ENCODE data around the gene RYR1.

RYR1 gene

DNA sequence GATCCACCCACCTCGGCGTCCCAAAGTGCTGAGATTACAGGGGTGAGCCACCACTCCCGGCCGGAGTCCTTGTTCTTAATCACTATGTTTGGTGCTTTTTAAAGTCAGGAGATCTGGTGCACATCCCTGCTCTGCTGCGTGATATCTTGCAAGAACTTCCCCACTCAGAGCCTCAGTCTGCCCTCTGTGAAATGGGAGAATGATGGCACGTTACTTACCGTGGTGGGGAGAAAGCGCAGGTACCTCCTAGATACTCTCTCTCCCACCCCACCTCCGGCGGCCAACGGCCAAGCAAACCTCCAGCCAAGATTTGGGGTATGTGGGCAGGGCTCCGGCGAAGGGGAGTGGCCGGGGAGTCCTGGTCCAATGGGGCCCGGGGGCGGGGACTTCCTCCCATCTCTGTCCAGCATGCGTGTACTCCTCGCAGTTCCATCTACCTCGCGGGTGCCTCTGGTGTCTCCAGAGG lies at the start of gene RYR1:
Gene RYR1, plus strand, starts transcription at position 424 of the 466 bp plus-strand sequence. CDS start 139 bp downstream, outside the sequence.
- DNase-seq (ENCODE audit: low read depth in 2 of 2) = peak; percentile 16 to 56

DNA sequence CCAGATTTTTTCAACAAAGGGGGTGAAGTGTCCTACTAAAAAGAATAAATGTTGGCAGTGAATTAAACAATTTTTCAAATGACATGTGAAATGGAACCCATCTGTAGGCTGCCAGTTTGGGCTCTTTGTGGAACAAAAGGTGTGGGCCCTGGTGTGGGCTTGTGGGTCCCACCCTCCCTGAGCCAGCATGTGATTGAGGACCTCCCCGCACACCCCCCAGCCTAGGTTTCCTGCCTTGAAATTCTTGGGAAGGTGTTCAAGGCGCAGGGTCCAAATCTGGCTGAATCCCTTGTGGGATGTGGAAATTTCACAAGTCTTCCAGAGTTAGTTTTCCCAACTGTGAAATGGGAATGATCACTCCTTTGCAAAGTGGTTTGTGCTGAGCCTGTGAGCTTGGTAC lies 49.7 kb upstream of the RYR1 start:
- DNase-seq (ENCODE audit: low read depth in 2 of 2) = no peak

DNA sequence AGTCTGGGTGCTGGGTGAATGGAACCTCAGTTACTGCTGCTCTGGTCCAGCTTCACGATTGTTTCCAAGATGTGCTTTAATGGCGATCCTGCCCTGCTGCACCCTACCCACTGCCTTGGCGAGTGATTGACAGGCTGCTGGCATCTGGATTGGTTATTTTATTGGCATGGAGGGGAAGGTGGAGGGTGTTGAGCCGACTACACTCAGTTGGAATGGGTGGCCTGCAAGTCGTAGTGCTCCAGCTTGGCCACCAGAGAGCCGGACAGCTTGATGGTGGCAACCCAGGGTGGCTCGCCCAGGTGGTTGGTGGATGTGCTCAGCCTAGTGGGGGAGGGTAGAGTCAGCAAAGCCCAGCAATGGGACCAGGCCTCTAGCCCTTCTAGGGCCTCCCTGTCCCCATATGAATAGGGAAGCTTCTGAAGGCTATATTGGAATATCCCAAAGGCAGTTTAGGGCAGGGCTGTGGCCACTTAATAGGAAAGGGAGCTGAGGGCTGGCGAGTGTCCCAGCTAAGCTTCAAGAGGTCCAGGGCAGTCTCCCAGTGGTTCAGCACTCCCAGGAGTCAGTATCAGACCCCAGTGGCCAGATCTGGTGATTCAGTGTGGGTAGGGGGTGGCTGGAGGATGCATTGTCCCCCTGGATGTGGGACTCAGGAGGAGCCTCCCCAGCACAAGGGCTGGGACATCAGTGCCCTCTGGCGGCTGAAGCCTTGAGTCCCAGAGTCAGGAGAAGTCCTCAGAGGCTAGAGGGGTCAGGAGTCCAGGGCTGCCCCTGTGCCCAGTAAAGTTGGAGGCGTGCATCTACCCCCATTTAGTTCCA lies 49.1 kb upstream of the RYR1 start:
- DNase-seq (ENCODE audit: low read depth in 2 of 2) = no peak

DNA sequence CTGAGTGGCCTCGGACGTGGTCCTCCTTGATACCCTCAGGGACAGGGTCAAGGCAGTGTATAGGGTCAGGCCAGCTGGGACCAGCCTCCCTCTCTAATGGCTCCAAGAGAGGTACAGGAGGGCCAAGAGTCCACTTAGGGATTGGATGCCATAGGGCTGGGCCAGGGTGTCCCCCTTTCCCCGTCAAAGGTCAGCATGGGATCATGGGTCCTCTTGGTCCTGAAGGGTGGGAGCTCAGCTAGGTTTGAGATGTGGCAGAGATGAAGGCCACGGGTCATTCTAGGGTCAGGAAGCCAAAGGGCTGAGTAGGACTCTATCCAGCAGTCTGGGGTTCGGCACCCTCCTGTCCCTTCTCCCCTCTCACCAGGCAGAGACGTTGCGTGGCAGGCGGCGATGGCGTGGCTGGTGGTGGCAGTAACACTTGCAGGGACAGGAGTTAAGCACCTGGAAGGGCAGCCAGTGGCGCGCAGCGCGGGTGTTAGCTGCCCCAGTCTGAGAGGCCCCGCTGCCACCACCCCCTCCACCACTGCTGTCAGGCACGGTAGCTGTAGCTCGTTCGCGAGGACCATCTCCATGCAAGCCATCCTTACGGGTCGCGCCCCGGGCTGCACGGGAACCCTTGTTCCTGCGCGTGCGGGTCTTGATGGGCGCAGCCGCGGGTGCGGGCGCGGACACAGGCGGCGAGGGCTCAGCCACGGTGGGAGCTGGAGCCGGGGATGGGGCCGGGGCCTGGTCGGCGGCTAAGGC lies 48.3 kb upstream of the RYR1 start:
- DNase-seq (ENCODE audit: low read depth in 2 of 2) = no peak

DNA sequence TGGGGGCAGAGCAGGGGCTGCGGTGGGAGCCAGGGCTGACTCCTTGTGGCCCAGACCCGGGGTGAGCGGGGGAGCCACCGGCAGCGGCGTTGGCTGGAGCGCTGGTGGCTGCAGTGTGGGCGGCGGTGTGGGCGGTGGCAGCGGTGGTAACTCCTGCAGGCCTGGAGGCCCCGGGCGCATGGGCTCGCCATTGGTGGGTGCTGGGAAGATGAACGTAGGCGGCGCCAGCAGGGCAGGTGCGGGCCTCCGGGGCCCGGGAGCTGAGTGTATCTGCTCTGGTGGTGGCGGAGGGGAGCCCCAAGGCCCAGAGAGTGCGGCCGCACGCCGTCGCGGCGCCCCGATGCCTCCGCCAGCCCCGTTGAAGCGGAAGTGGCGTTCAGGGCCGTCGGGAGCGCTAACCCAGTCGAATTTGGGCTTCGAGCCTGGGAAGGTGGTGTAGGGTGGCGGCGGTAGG lies 47.7 kb upstream of the RYR1 start:
- DNase-seq (ENCODE audit: low read depth in 2 of 2) = no peak

DNA sequence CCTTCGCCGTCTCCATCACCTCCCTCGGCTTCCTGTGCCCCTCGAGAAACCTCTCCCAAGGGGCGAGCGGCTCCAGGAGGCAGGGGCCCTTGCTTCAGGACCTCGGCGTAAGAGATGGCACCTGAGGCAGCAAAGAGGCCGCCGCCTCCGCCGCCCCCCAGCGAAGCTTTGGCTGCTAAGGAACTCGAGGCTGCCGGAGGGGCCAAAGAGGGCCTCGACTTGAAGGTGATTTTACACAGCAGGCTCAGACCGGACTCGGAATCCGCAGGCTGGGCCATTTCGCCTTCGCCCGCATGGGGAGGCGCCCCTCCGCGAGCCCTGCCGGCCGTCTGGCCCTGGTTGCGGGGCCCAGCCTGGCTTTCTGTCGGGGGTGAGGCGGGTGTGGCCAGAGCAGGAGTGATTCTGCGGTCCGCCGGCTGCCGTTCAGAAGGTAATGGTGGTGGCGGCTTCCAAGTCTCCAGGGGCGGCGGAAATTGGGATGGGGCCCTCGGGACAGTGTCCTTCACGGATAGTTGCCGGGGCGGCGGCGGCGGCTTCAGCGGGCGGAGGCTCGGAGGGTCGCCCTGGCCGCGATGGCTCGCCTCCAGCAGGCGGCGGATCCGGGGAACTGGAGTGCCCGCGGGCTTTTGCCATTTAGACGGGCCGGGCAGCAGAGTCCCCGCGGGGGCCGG lies 47.1 kb upstream of the RYR1 start:
- DNase-seq (ENCODE audit: low read depth in 2 of 2) = no peak

DNA sequence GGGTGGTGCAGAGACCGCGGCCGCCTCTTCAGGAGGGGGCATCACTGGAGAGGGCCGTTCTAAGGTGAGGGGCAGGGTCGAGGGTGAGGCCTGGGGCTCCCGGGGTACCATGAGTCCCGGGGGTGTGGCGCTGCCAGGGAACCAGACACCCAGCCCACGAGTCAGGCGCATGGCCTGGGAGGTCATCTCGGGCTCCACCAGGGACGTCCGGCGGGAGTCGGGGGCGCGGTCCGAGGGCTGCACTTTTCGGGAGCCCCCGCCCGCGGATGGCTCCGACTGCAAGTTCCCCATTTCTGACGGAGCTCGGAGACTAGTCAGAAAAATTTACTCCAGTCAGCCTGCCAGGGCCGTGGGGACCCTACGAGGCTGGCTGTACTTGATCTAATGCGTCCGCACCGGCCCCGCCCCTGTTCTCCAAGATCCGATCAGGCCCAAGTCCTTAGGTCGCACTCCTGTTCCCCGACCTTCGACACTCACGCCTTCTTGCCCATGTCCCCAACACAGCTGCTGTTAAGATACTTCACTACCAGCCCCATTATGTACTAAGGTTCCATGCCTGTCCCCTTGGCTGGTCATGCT lies 46.4 kb upstream of the RYR1 start:
- no peak for DNase-seq (ENCODE audit: low read depth in 2 of 2)

DNA sequence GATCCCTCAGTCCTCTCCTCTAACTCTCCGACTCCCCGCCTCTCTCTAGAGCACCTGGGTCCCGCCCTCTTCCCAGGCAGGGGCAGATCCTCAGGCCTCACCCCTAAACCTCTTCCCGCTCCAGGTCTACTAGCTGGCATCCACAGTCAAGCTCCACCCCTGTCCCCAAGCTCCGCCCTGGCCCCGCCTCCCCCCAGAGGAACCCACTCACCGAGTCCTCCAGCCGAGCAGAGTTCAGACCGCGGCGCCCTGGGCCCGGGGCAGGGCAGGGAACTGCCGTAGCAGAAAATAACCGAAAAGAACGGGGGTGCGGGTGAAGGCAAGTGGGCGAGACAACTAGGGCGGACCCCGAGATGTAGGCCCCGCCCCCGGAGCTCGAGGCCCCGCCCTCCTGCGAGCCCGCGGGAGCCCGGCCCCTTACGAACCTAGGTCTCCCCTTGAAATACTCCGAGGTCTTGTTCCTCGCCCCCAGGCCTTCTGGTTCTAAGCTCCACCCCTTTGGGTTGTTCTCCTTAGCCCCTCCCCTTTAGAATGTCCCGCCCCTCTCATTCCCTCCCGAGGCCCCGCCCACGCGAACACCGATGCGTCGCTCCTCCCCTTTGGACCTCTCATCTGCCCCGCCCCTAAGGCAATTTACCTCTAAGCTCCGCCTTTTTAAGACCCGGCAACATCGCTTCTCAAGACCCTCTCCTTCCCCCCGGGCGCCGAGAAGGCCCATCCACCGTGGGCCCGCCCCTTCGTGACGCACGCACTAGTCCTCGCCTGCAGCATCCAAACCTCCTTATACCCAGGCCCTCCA lies 45.7 kb upstream of the RYR1 start, which contains the start of gene GGN:
Gene GGN, minus strand, starts transcription at position 485 of the 799 bp plus-strand sequence. CDS start 773 bp downstream, outside the sequence.
- DNase-seq (ENCODE audit: low read depth in 2 of 2) = peak; percentile 71 to 73

DNA sequence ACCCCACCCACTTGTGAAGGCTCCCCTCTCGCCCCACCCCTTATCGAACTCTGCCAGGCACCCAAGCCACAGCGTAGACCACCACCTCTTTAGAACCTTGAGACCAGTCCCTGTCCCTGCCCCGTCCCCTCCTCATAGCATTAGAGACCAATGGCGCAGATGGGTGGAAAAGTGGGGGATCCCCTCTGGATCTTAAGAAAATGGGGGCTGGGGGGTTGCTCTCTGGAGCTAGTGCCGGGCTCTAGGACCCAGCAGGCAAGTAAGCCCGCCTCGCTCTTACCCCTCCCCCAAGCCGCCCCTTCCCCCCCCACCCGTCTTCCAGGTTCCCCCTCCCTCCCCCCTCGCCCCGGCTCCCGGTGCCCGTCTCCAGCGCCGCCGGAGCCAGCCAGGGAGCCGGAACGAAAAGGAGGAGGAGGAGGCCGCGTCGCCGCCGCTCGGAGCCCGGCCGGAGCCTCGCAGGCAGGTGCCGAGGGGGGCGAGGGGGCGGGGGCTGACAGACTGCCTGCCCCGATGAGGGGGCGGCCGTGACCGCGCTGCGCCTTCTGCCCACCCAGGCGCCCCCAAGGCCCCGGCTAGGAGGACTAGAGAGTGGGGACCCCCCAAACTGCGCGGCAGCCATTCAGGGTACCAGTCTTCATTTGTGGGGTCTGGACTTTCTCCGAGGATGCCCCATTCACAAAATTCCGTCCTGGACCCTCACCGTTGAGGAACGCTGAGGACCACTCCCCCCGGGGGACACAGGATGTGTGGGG lies 45.0 kb upstream of the RYR1 start, which contains the start of gene SPRED3:
Gene SPRED3, plus strand, starts transcription at position 349 of the 752 bp plus-strand sequence. CDS start 1,606 bp downstream, outside the sequence.
- DNase-seq (ENCODE audit: low read depth in 2 of 2) = no peak

DNA sequence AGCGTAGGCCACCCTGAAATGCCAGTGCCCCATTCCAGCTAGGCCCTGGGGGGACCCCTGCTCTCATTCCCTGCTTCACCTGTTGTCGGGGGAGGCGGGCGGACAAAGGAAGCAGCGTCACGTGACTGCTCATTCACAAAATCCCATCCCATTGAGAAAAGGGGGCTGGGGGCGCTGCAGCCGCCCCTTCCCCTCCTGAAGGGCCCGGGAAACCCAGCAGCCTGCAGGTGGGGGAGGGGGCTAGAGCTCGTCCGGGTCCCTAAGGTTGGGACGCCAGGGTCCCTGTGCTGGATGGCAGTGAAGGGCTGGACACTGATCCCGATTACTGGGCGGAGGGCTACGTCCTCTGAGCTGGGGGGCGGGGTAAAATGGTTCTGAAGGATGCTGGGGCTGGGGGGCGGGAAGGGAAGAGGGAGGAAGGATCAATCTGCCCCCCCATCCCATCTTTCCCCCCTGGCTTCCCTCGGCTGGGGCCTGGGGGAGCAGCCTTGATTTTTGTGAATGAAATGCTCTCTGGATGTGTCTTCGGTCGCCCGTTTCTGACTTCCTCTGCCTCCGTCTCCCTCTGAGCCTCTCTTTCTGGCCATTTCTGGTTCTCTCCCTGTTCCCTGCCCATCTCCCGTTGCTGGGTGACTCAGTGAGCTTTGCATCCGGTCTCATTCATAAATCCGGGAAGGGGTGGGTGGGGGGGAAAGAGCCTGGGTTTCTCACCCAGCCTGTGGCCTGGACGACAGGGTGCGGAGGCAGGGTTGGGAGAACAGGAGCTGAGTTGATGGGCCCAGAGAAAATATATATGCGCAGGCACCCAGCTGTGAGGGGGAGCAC lies 44.2 kb upstream of the RYR1 start:
- no peak for DNase-seq (ENCODE audit: low read depth in 2 of 2)

DNA sequence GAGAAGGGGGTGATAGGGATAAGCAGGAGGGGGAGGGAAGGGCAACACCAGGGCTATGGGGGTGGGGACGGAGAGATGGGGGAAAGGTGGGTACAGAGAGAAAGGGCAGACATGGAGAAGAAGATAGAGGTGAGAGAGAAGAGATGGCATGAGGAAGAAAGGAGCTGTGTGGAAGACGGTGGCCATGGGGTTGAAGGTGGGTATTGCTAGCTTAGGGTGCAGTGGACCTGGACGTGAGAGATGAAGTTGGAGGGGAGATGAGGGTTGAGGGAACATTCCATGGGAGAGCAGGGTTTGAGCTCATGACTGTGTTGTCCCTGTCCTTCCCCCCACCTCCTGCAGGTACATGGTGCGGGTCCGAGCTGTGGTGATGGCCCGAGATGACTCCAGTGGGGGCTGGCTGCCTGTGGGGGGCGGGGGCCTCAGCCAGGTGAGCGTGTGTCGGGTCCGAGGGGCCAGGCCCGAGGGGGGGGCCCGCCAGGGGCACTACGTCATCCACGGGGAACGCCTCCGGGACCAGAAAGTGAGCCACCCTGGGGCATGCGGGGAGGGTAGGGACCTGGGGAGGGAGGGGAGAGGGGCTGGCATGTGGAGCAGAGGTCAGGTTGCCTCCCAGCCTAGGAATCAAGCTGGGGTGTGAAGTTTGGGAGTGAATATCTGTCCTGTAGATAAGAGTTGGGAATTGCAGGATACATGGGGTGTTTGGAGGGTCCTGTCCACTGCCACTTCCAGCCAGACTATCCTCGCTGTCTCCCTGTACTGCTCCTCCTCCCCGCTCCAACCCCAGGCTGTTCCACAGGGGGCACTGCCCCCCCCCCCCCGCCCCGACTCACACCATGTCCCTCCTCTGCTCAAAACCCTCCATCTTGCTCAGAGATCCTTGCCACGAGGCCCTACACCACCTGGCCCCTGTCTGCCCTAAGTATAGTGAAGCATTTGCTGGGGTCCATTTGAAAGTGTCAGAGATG lies 43.2 kb upstream of the RYR1 start:
- no peak for DNase-seq (ENCODE audit: low read depth in 2 of 2)

DNA sequence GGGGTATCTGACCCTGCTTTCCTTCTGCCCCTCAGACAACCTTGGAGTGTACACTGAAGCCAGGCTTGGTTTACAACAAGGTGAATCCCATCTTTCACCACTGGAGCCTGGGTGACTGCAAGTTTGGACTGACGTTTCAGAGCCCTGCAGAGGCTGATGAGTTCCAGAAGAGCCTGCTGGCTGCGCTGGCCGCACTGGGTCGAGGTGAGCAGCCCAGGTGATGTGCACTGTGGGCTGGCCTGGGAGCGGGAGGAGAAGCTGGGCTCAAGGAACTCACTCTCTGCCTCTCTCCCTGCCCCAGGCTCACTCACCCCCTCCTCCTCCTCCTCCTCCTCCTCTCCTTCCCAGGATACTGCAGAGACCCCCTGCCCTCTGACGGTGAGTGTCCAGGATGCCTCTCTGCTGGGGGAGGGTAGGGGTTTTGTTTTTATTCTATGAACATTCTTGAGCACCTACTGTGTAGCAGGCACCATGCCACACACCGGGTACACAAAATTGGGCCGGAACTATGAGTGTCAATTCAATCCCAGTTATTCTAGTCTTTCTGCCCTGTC lies 41.5 kb upstream of the RYR1 start:
- DNase-seq (ENCODE audit: low read depth in 2 of 2) = no peak

DNA sequence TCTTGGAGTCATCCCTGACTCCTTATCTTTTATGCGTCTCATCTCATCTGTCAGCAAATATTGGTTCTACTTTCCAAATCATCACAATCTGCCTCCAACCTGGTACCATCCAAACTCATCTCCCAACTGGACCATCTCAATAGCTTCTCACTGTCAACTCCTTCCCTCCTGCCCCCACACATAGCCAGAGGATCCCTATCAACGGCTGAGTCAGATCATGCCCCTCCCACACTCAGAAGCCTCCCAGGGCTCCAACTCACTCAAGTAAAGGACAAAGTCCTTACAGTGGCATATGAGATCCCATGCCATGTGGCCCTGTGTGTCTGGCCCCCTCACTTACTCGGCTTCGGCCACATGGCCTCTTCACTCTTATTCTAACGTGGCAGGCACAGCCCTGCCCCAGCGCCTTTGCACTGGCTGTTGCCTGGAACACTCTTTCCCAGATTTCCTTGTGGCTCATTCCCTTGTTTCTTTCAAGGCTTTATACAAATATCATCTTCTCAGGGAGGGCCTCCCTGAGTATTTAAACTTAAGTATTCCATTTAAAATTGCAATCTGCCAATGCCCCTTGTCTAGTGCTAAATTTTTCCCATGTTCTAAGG lies 40.7 kb upstream of the RYR1 start:
- no peak for DNase-seq (ENCODE audit: low read depth in 2 of 2)

DNA sequence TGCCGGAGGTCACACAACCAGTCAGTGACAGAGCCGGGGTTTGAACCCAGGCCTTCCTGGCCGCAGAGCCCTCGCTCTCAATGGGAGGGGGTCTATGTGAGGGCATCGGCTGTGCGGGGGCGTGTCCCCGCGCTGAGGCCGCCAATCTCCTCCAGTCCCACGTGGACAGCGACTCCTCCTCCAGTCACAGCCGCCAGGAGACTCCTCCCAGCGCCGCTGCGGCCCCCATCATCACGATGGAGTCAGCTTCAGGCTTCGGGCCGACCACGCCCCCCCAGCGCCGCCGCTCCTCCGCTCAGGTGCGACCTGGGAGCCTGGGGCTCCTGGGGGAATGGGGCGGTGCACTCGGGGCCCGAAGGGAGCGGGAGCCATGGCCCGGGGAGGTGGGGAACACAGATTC lies 39.0 kb upstream of the RYR1 start:
- peak; percentile 51 to 66 for DNase-seq (ENCODE audit: low read depth in 2 of 2)

DNA sequence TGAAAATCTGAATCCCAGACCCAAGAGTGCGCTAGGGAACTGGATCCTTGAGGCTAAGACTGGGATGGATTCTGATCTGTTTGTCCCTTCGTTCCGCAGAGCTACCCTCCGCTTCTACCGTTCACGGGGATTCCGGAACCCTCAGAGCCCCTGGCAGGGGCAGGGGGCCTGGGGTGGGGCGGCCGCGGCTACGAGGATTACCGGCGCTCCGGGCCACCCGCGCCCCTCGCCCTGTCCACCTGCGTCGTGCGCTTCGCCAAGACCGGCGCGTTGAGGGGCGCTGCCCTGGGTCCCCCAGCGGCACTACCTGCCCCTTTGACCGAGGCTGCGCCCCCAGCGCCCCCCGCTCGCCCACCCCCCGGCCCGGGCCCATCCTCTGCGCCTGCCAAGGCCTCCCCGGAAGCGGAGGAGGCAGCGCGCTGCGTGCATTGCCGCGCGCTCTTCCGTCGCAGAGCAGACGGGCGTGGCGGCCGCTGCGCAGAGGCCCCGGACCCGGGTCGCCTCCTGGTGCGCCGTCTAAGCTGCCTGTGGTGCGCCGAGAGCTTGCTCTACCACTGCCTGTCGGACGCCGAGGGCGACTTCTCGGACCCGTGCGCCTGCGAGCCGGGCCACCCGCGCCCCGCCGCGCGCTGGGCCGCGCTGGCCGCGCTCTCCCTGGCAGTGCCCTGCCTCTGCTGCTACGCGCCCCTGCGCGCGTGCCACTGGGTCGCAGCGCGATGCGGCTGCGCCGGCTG lies 37.9 kb upstream of the RYR1 start:
- peak; percentile 27 to 46 for DNase-seq (ENCODE audit: low read depth in 2 of 2)

DNA sequence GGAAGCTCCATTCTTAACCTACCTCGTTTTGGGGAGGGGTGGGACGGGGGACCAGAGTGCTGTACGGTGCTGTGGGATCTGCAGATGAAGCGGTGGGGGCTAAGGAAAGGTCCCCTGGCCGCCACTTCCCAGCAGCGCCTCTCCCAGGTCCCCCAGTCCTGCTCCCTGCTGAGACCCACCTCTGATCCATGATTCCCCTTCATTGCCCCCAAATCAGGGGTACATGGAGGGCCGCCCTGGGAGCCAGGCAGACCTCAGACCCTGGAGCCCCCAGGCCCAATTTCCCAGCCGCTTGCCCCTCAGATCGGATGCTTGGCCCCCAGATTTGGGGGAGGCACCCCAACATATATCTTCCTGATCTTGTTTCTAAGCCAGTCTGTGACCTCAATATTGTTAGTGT lies 34.4 kb upstream of the RYR1 start:
- no peak for DNase-seq (ENCODE audit: low read depth in 2 of 2)

DNA sequence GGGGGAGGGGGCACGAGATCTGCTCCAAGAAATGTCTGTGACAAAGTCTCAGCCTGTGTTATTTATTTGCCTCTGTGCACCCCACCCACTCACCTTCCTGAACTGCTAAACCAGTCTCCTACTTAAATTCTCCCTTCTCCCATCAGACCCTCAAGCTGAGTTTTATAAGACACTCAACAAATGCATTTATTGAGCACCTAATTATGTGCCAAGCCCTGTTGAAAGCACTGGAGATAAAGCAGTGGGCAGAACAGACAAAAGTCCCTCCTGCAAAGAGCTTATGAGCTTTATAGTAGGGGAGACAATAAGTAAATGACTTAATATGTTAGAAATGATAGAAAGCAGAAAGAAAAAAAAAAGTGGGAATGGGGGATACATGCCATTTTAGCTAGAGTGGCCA lies 34.0 kb upstream of the RYR1 start:
- DNase-seq (ENCODE audit: low read depth in 2 of 2) = no peak

Data from stimulated activated CD4-positive, alpha-beta T cell treated with anti-CD3 and anti-CD28 coated beads, Interleukin-1b, Interleukin-23, amount 100 ng/mL, for 4 hours (primary cell).